Gastroesophageal sphincter (tissue), 3 donors: ENCODE data around the gene ANKS1B.

Source experiments
- CTCF ChIP-seq, 4 experiments: fragments of 200-600 bp in 2 of 4; fragments of 450-650 bp in 2 of 4; sonication (generic) in 1 of 4; IDR thresholded peaks; one replicate each; pipeline ENCODE4 v1.5.1; 2017 to 2019; ENCODE audit warnings: antibody characterized with exemption in 4 of 4, mild to moderate bottlenecking in 2 of 4, moderate library complexity in 2 of 4
- POLR2A ChIP-seq, 2 donors: fragments of 450-650 bp; IDR thresholded peaks; one replicate each; pipeline ENCODE4 v1.6.1; 2017; ENCODE audit warnings: antibody characterized with exemption in 2 of 2, mild to moderate bottlenecking in 2 of 2, moderate library complexity in 1 of 2

DNA sequence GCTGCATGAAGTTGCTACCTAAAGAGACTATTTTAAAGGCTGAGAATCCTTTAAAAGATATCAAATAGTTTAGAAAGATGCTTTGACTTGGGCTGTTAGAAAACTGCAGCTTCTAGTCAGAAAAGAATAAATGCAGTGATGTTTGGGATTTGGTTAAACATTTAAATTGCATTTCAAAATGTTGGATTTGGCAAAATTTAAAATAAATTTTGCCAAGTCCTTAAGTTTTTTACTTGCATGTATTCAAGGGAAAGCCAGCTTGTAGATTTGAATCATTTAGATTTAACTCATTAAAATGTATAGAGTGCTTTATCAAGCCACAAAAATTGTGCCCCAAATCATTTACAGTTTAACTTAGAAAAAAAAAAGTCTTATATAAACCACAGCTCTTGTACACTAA is 109.7 kb downstream of the ANKS1B start:
- TF ChIP-seq CTCF (IDR thresholded peaks at IDR 0.05) (no peak), POLR2A (IDR thresholded peaks at IDR 0.05) (no peak)
